Activated naive CD8-positive, alpha-beta T cell treated with anti-CD3 and anti-CD28 coated beads, Interleukin-2, amount 50 U/mL, for 16 hours (primary cell): ENCODE measurements around the gene PXMP4.
A peak's percentile ranks its signal among the peaks of the same experiment; 100 is the strongest.
"Not testable (repeated sequence)": the region's sequence is repeated elsewhere in the genome, so short reads cannot be mapped to it uniquely, and the experiment has no call there.

Source experiments
- DNase-seq: peaks from one replicate; pipeline ENCODE4 v3.0.0-alpha.2; 2020; ENCODE audit warnings: low read depth, low spot score

Gene PXMP4

GRCh38 chr20:33719989-33720709 is at the start of gene PXMP4:
PXMP4 (minus strand) TSS chr20:33720310; CDS start chr20:33720207, 103 bp downstream.
- peak; percentile 64 for DNase-seq

- no peak for DNase-seq
Observed at GRCh38 chr20:33769043-33769442, 48.9 kb upstream of the PXMP4 start.

- DNase-seq = no peak
Observed at GRCh38 chr20:33767777-33768138, 47.6 kb upstream of the PXMP4 start.

GRCh38 chr20:33766686-33767085 is 46.6 kb upstream of the PXMP4 start:
- DNase-seq = no peak

- no peak for DNase-seq
Observed at GRCh38 chr20:33765592-33765991, 45.5 kb upstream of the PXMP4 start.

GRCh38 chr20:33765099-33765498 is 45.0 kb upstream of the PXMP4 start:
- DNase-seq = no peak

GRCh38 chr20:33761698-33762250 is 41.7 kb upstream of the PXMP4 start:
- no peak for DNase-seq

GRCh38 chr20:33757458-33757857 is 37.3 kb upstream of the PXMP4 start:
- no peak for DNase-seq

GRCh38 chr20:33757046-33757445 is 36.9 kb upstream of the PXMP4 start:
- no peak for DNase-seq

- not testable (repeated sequence) for DNase-seq
Observed at GRCh38 chr20:33755936-33756490, 35.9 kb upstream of the PXMP4 start.

- no peak for DNase-seq
Observed at GRCh38 chr20:33753763-33754162, 33.7 kb upstream of the PXMP4 start.

- no peak for DNase-seq
Observed at GRCh38 chr20:33753143-33753542, 33.0 kb upstream of the PXMP4 start.

GRCh38 chr20:33751775-33752174 is 31.7 kb upstream of the PXMP4 start:
- no peak for DNase-seq

GRCh38 chr20:33746325-33746998 is 26.4 kb upstream of the PXMP4 start:
- no peak for DNase-seq

- no peak for DNase-seq
Observed at GRCh38 chr20:33744773-33745385, 24.8 kb upstream of the PXMP4 start.

GRCh38 chr20:33744181-33744580 is 24.1 kb upstream of the PXMP4 start:
- no peak for DNase-seq

- DNase-seq = no peak
Observed at GRCh38 chr20:33740189-33740588, 20.1 kb upstream of the PXMP4 start.

GRCh38 chr20:33739493-33739892 is 19.4 kb upstream of the PXMP4 start:
- no peak for DNase-seq

GRCh38 chr20:33736962-33737361 is 16.9 kb upstream of the PXMP4 start:
- no peak for DNase-seq

- no peak for DNase-seq
Observed at GRCh38 chr20:33733654-33734576, 13.8 kb upstream of the PXMP4 start.
